GM21390 (cell line): ENCODE data around the gene PTPRO.

Experiments
- ATAC-seq: cut with Tn5 transposase; IDR thresholded peaks from one replicate; pipeline ENCODE4 v1.9.1; 2021; ENCODE audit not compliant: unreplicated experiment

Gene PTPRO

GRCh38 chr12:15346488-15346887, 24.2 kb downstream of the PTPRO start:
- no peak for ATAC-seq

GRCh38 chr12:15350643-15351042, 28.3 kb downstream of the PTPRO start:
- no peak for ATAC-seq

DNA sequence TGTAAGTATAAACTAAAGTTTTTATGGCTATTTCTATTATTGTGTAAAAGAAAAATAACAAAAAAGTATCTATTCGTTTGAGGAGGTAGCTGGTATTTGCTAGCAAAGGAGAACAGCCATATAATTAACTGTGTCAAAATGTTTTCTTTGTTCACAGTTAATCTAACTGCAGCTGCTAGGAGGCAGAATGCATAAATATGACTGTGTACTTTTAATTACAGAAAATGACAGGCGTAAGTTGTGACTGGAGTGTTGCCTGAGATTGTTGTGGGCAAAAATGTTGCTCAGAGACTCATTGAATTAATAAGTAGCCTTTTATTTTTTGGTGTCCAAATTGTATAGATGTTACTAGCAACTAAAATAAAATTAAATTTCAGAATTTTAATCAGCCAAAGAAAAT, 33.5 kb downstream of the PTPRO start:
- no peak for ATAC-seq

GRCh38 chr12:15356951-15357364, 34.6 kb downstream of the PTPRO start:
- no peak for ATAC-seq

GRCh38 chr12:15364221-15365160, 42.2 kb downstream of the PTPRO start:
- no peak for ATAC-seq

DNA sequence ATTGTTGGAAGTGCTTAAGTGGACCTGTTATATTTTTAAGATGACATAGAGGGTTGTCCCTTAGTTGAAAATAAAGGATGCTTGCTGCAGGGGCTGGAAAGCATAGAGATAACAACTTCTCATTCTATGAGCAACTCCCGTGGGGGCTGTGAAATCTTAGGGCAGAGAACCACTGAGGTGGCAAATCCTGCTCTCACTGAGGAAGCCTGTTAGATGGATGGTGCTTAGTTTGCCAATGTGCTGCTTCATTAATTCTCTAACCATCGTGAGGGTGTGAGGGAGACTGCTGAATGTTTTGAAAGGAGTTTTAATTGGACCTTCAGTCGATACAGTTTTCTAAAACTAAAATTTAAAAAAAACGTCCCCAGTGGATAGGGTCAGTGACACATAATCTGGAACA, 46.5 kb downstream of the PTPRO start:
- no peak for ATAC-seq

DNA sequence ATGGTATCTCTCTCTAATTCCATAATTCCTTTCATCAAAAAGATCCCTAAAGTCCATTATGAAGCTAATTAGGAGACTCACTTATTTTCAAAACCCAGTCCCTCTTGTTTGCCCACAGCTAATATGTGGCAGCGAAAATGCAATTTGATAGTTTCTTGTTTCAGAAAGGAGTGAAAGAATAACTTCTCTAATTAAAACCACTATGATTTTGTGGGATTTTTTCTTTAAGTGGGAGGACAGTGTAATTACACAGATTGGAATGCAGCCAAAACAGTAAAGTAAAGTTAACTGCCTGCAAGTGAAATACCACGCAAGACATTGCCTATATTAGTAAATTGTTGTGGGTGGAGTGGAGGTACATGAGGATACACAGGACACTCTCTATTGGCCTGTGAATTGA, 50.0 kb downstream of the PTPRO start:
- no peak for ATAC-seq

DNA sequence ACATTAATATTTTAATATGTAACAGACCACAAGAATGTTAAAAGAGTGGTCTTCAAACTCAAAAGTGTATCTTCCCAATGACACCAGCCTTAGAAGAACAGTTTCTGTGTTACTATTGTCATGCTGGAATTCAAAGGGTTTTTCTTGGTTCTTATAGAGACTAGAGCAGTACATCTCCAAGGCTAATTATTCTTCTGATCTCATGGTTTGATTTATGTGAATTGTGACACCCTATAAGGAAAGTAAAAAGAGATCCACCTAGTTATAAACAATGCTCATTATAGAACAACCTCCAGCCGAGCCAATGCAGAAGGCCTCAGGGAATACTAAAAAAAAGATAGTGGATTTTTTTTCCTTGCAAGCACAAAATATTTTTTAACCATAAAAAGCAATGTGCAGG, 65.5 kb downstream of the PTPRO start:
- ATAC-seq: no peak

- no peak for ATAC-seq
Observed at GRCh38 chr12:15389561-15389960, 67.3 kb downstream of the PTPRO start.

DNA sequence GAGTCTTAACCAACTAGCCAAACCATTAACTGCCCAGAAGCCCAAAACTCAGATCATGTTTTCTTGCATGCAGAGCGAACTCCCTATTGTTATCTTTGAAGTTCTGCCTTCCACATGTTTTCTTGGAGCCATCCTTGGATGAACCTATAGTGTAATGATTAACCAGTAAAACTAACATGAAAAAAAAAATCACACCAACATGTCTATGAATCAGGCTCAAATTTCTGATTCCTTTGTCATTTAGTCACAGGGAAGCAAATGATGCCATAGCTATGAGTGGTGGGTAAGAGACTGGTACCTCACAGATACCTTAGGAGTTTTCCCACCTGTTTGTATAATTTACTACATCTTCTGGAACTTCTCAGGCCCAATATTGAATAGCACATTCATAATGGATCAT, 70.7 kb downstream of the PTPRO start:
- no peak for ATAC-seq

DNA sequence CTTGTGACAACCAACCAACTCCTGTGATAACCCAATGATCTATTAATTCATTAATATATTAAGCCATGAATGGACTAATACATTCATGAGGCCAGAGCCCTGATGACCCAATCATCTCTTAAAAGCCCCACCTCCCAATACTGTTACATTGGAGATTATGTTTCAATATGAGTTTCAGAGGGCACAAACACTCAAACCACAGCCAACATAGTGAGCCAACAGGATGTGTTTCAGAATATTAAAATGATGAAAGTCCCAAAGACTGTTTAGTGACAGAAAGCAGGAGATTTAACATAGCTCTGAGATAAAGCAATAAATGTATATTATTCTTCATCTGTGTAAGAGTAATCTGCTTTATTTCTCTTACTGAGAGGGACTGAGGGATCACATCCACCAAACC, 71.7 kb downstream of the PTPRO start:
- ATAC-seq: no peak

- ATAC-seq: no peak
Observed at GRCh38 chr12:15404485-15404884, 82.2 kb downstream of the PTPRO start.

DNA sequence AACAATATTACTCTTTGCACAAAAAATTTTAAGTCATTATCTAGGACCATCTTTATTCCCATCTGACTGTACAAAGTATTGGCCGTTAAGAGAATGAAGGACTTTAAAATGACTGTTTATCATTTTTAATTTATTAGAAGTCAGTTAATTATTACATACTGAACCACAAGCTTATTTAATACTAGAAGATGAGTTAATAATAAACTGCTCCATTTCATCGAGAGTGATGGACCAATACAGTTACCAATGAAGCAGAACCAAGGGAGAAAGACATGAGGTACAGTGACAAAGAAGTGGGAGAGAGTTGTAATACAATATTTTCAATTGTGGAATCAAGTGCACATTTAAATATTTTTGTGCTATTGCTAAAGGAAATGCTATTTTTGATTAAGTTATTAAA, 83.3 kb downstream of the PTPRO start:
- ATAC-seq: no peak

DNA sequence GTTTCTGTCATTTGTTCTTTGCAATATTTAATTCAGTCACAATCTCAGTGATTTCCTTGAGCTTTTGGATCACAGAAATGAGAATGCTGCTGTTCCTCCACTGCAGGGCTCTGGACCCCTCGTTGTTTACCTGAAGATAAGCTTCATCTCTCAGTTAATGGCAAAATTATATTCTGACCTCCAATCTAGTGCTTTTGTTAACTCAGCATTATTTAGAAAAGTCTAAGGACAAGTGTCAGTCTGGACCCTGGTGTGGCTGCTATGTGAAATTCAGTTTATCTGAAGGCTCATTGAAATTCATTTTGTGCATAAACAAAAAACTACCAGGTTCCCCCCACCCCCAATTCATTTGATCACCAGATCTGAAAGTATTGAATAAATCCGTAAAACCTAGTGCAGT, 84.7 kb downstream of the PTPRO start:
- ATAC-seq: no peak

DNA sequence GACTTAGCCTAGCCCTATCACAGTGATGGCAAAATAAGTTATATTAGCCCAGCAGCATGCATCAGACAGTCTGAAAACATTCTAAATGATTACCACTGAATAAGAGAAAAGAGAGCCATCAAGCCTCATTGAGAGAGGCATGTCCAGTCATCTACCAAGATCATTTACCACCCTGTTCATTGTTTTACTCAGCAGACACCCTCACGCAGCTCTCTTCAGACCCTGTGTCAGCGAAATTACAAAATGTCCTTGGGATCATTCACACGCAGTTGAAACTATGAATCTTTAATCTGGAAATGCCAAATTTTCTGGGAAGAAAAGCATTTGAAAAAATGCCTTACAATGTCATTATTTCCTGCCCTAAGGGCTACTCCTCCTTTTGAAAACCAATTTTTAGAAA, 89.5 kb downstream of the PTPRO start:
- ATAC-seq: no peak

- ATAC-seq: no peak
Observed at GRCh38 chr12:15417691-15418090, 95.4 kb downstream of the PTPRO start.

DNA sequence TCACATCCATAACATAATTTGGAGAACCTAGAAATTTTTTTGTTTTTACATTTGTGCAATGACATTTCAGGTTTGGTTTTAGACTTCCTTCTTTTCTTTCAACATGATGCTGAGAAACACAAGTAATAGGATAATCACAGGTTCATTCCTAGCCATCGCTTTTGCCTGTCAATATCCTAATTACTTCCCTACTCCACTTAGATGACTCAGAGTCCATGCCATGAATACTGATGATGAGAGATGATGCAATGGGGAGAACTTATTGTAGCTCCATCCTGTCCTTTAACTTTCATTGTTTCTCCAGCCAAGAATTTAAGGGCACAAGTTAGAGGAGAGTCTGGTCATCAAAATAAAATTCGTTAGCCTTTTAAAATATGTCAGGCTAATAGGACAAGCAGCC, 101.3 kb downstream of the PTPRO start:
- no peak for ATAC-seq

- ATAC-seq: no peak
Observed at GRCh38 chr12:15427913-15428312, 105.6 kb downstream of the PTPRO start.

DNA sequence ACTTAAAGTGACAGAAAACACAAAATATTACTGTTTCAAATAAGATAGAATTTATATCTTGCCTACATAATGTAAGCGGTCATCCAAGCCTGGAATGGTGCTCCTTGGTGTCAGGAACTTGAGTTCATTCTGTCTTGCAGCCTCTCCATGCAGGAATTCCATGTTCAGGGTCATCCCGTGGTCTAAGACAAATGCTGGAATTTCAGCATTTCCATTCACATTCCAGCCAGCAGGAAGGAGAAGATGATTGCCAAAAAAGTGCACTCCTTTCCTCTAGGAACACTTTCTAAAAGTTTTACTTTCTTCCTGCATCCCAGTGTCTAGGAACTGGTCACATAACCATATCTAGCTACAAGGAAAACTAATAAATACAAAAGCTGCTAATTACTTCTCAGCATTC, 106.3 kb downstream of the PTPRO start:
- no peak for ATAC-seq

- no peak for ATAC-seq
Observed at GRCh38 chr12:15429262-15429661, 107.0 kb downstream of the PTPRO start.

DNA sequence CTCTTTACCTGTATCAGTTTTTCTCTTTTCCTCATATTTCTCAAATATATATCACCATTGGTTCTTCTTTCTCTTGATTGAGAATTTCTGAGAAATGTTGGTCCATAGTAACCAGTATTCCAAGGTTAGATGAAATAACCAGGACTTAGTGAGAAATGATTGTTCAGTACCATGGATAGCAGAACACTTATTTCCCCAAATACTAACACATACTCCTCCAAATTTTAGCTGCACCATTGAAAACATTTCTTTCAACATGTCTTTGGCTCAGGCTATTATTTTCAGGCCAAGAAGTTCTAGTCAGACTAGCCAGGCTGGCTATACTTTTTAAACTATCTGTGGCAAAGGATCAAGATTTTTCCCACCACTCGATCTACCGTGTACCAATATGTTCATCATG, 113.3 kb downstream of the PTPRO start:
- ATAC-seq: no peak

DNA sequence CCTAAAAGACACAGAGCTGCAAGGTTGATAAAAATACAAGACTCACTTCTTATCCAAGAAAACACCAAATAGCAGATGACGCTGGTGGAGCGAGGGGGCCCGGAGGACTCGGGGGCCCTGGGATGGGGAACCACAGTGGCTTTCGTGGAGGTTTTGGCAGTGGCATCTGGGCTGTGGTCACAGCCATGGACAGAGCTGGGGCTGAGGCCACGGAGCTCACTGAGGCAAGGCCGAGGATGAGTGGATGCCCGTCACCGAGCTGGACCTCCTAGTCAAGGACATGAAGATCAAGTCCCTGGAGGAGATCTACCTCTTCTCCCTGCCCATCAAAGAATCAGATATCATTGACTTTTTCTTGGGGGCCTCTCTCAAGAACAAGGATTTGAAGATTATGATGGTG, 117.2 kb downstream of the PTPRO start:
- ATAC-seq: no peak

GRCh38 chr12:15443050-15443449, 120.7 kb downstream of the PTPRO start:
- ATAC-seq: no peak
